Transverse colon (tissue), 4 donors: ENCODE results near the gene SLBP.

ENCODE experiments used
- CTCF ChIP-seq, 5 experiments: fragments of 200-600 bp in 3 of 5; fragments of 450-650 bp in 2 of 5; sonication (generic) in 3 of 5; IDR thresholded peaks; 1 replicate in 2 of 5; 2 replicates in 3 of 5; pipeline ENCODE4 v1.5.1; 2016 to 2017; ENCODE audit warnings: antibody characterized with exemption in 5 of 5, inconsistent platforms in 3 of 5, mild to moderate bottlenecking in 2 of 5, moderate library complexity in 1 of 5
- POLR2A ChIP-seq: fragments of 450-650 bp; IDR thresholded peaks from one replicate; pipeline ENCODE4 v1.6.1; 2016; ENCODE audit warnings: antibody characterized with exemption, mild to moderate bottlenecking, moderate library complexity
- POLR2AphosphoS5 ChIP-seq, 3 donors: sonication (generic); formaldehyde crosslinking; IDR thresholded peaks; one replicate each; pipeline ENCODE4 v1.6.1; 2016; ENCODE audit warnings: antibody characterized with exemption in 3 of 3

- TF ChIP-seq CTCF (IDR thresholded peaks at IDR 0.05): no peak
- TF ChIP-seq POLR2A: peak; percentile 28
- peak; percentile 62 to 86 (median 81) for TF ChIP-seq POLR2AphosphoS5 (IDR thresholded peaks at IDR 0.05)
These were observed 9.0 kb upstream of the SLBP start, which contains the start of the genes TACC3 and TMEM129 for GRCh38 chr4:1721003-1721665.
